Measurements from ENCODE around the gene PRKCD.

The PRKCD gene

DNA sequence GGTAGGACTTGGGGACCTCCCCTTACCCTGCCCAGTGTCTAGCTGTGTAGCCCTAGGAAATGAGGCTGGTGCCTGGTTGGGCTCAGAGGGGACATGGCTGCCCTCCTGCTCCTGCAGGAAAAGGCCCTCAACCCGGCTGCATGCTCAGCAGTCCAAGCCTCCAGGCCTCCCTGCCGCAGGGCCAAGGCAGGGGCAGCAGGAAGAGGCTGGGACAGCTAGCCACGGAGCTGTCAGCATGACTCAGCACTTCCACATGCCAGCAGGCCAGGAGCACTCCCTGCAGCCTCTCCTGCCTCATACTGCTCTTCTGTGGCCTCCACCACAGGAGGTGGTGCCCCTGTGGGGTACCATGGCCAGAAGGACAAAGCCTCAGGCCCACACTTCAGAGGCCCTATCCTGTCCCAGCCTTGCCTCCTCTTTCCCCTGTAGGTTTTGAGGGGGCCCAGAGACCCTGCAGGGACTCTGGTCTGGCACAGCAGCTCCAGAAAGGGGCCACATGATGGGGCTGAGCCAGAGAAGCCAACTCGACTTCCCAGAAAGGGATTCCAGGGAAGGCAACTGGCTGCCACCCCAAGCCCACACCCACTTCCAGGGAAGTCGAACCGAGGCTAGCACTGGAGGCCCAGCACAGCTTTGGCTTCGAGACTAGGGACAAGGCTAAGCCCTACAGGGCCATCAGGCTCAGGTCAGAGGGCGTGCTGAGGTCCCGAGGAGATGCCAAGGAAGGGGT, 75.3 kb downstream of the PRKCD start:
- DNase-seq: no peak

DNA sequence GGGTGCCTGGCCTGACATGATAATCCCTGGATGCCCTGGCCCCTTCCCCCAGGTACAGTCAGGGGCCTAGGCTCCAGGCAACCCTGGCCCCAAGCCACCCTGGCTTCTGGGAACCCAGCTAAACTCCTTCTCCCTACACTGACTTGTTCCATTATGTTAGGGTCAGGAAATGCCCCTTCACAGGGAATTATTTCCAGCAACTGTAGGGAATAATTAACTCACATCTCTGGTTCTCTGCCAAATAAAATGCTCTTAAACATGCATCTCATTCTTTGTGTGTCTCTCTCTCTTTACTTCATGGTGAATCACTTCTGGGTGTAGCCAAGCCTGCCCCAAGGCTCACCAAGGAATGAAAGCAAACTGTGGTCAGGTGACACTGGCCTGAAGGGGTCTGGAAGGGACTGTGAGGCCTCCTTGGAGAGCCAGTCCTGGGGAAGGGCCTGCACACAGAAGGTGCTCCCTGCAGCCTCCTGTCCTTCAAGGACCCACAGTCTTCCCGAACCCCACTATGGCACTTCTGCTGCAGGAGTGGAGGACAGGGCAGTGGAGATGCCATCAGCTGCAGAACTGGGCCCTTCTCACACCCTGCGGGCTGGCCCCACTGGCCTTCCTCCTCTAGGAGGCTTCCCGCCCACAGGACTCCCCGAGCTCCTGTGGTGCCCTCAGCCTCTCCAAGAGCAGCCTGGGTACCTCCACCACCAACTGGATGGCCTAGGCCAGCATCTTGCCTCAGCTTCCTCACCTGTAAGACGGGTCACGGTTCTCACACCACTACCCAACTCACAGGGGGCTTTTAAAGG, 77.2 kb downstream of the PRKCD start:
- DNase-seq: no peak

- no peak for DNase-seq
Observed at GRCh38 chr3:53238886-53239285, 77.9 kb downstream of the PRKCD start.

DNA sequence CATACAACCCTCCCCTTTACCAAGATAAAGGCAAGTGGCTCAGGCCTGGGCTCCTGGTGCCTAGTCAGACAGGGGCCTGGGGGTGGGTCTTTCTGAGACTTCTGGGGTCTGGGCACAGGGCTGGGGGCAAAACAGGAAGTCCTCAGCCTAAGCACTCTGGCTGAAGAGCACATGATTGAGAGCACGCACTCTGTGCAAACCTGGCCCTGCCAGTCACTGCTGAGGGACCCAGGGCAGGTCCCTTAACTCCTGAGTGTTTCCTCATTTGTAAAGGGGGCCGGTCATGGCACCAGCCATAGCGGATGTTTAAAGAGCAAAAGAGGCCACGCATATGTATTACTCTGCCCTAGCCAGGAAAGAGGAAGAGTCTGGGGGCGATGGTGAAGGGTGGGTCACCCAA, 78.8 kb downstream of the PRKCD start:
- no peak for DNase-seq

- DNase-seq: no peak
Observed at GRCh38 chr3:53240989-53241972, 80.3 kb downstream of the PRKCD start.

- no peak for DNase-seq
Observed at GRCh38 chr3:53242155-53242554, 81.1 kb downstream of the PRKCD start.
